HG02884 (cell line): ENCODE data around the gene PUM2.

Source experiments
- ATAC-seq: cut with Tn5 transposase; IDR thresholded peaks from one replicate; pipeline ENCODE4 v1.9.1; 2021; ENCODE audit warnings: mild to moderate bottlenecking, moderate library complexity; ENCODE audit not compliant: unreplicated experiment

Gene PUM2

GRCh38 chr2:20219763-20220380 is 130.8 kb downstream of the PUM2 start:
- no peak for ATAC-seq

GRCh38 chr2:20218331-20219320 is 132.0 kb downstream of the PUM2 start:
- ATAC-seq, result no peak

- no peak for ATAC-seq
These were observed 133.3 kb downstream of the PUM2 start for GRCh38 chr2:20217041-20217970.

GRCh38 chr2:20216130-20217025 is 134.3 kb downstream of the PUM2 start:
- no peak for ATAC-seq

GRCh38 chr2:20215183-20216040 is 135.2 kb downstream of the PUM2 start:
- no peak for ATAC-seq

- no peak for ATAC-seq
These were observed 136.0 kb downstream of the PUM2 start for GRCh38 chr2:20214566-20215182.

GRCh38 chr2:20213651-20214565 is 136.7 kb downstream of the PUM2 start:
- no peak for ATAC-seq

GRCh38 chr2:20212871-20213503 is 137.7 kb downstream of the PUM2 start:
- ATAC-seq, result no peak

GRCh38 chr2:20212459-20212870 is 138.2 kb downstream of the PUM2 start:
- ATAC-seq, result no peak

- no peak for ATAC-seq
These were observed 138.7 kb downstream of the PUM2 start for GRCh38 chr2:20211860-20212458.

GRCh38 chr2:20211420-20211819 is 139.2 kb downstream of the PUM2 start:
- ATAC-seq, result no peak

- ATAC-seq, result no peak
These were observed 140.2 kb downstream of the PUM2 start for GRCh38 chr2:20210462-20210861.

GRCh38 chr2:20209373-20210109 is 141.1 kb downstream of the PUM2 start:
- no peak for ATAC-seq

- no peak for ATAC-seq
These were observed 142.2 kb downstream of the PUM2 start for GRCh38 chr2:20208476-20208859.

GRCh38 chr2:20207051-20207450 is 143.6 kb downstream of the PUM2 start:
- ATAC-seq, result no peak

- no peak for ATAC-seq
These were observed 144.6 kb downstream of the PUM2 start for GRCh38 chr2:20205915-20206524.
